Pancreas (tissue), 10 donors: ENCODE data around the gene DENND1A. TPM values are rescaled to one million over a fixed set of nuclear protein-coding genes. Genes with fewer than 3 reads are reported as not detected.
"Not testable (repeated sequence)": the region's sequence is repeated elsewhere in the genome, so short reads cannot be mapped to it uniquely, and the experiment has no call there.

ENCODE experiments used
- ATAC-seq, 4 donors: fragments of 200-7000 bp; cut with Tn5 transposase; one replicate each; pipeline versions ENCODE4 v1.8.0 to v1.9.1; 2020; ENCODE audit warnings: mild to moderate bottlenecking in 4 of 4, moderate library complexity in 4 of 4
- DNase-seq, 6 donors: peaks; one replicate each; pipeline ENCODE4 v3.0.0-alpha.2; 2020
- FAIRE-seq: peaks from 2 replicates; lab custom pipeline; 2012; peaks lifted over from hg19 to GRCh38; lab: Jason Lieb, UNC
- H3K27ac ChIP-seq, 4 donors: fragments of 200-600 bp; sonication (generic); 1 replicate in 3 of 4; 2 replicates in 1 of 4; pipeline versions ENCODE4 v1.5.0 to v1.8.0; 2020
- H3K27me3 ChIP-seq, 4 donors: fragments of 200-600 bp; one replicate each; pipeline ENCODE4 v1.8.0; 2021
- H3K36me3 ChIP-seq, 3 donors: fragments of 200-600 bp; sonication (generic) in 1 of 3; one replicate each; pipeline versions ENCODE4 v1.5.0 to v1.8.0; 2020 to 2021
- H3K4me1 ChIP-seq, 3 donors: fragments of 200-600 bp; one replicate each; pipeline ENCODE4 v1.8.0; 2021
- H3K4me3 ChIP-seq, 4 donors: fragments of 200-600 bp; sonication (generic) in 2 of 4; one replicate each; pipeline versions ENCODE4 v1.5.0 to v1.8.0; 2020 to 2021
- H3K9me3 ChIP-seq, 4 donors: fragments of 200-600 bp; one replicate each; pipeline ENCODE4 v1.8.0; 2021
- WGBS, 2 donors: extraction: QIAGEN DNeasy Blood & Tissue Kit; methylation state at CpG; one replicate each; pipeline ENCODE4 v1.1.7; 2013; 5-methylcytosine and 5-hydroxymethylcytosine counted together
- intact Hi-C, 3 donors: fragments of 100-400 bp; cut with DNase I; formaldehyde crosslinking; loops; one replicate each; pipeline versions ENCODE4 v1.11.1 to v1.14.2; 2022
- polyA plus RNA-seq, 2 donors: library from polyadenylated mRNA; stranded (reverse); fragments of 200-250 nt; gene quantifications; one replicate each; pipeline ENCODE4 v1.2.3, GENCODE V29; 2013
- total RNA-seq, 6 donors: library from RNA; stranded (reverse); fragmentation: NEBNext Ultra II Directional in 4 of 6; extraction: Animal tissue kit (Norgen Biotek cat#: 25700) in 4 of 6; gene quantifications; one replicate each; pipeline versions ENCODE4 v1.2.1 to v1.2.4, GENCODE V29; 2021 to 2023
- TF ChIP-seq, protein P1 (sequence below), 4 donors: fragments of 200-600 bp; sonication (generic) in 3 of 4; IDR thresholded peaks; one replicate each; pipeline versions ENCODE4 v1.5.0 to v1.8.0; 2021; ENCODE audit warnings: antibody characterized with exemption in 4 of 4
- donor health status: healthy with polysubstance abuse.
- donor health status: DM: no; HTN: no; CAD: no; lungs with moderate emphysema.
- donor health status: DM: no; HTN: no; CAD: no.
- donor health status: control.
- donor health status: control.
- donor health status: Bipolar disorder and iron deficiency.
- donor health status: DM: yes; HTN: yes; CAD: no.
- donor health status: DM: no; HTN: no; CAD: no.
- donor health status: DM: no; HTN: no; CAD: no.
- donor health status: DM: yes; HTN: yes; CAD: no.

DENND1A gene
- total and polyA plus RNA-seq, 8 donors: 4.5 to 8.3 (median 5.6) TPM

DNA sequence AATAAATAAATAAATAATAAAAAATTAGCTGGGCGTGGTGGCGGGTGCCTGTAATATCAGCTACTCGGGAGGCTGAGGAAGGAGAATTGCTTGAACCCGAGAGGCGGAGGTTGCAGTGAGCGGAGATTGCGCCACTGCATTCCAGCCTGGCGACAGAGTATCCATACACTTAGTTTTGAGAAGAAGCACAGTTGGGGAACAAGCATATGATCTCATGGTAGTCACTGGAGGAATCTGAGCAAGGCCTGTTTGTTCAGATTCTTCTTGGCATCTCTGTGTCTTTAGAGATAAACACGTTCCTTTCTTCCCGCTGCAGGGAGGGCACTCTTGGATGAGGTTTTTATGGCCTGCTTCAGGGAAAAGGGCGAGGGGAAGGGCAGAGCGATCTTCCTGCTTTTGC is 15.6 kb upstream of the DENND1A start:
- FAIRE-seq: no peak
- Histone ChIP-seq H3K4me3 (no peak overlapping the region), H3K4me1 (no peaks in the 10 kb centered on the region), H3K27me3 (no peaks in the 10 kb centered on the region), H3K9me3 (no peaks in the 10 kb centered on the region), H3K27ac (no peak overlapping the region), H3K36me3 (no peaks in the 10 kb centered on the region)
- TF ChIP-seq, protein P1, sequence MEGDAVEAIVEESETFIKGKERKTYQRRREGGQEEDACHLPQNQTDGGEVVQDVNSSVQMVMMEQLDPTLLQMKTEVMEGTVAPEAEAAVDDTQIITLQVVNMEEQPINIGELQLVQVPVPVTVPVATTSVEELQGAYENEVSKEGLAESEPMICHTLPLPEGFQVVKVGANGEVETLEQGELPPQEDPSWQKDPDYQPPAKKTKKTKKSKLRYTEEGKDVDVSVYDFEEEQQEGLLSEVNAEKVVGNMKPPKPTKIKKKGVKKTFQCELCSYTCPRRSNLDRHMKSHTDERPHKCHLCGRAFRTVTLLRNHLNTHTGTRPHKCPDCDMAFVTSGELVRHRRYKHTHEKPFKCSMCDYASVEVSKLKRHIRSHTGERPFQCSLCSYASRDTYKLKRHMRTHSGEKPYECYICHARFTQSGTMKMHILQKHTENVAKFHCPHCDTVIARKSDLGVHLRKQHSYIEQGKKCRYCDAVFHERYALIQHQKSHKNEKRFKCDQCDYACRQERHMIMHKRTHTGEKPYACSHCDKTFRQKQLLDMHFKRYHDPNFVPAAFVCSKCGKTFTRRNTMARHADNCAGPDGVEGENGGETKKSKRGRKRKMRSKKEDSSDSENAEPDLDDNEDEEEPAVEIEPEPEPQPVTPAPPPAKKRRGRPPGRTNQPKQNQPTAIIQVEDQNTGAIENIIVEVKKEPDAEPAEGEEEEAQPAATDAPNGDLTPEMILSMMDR (IDR thresholded peaks at IDR 0.05): no peak
- ATAC-seq: no peak
- WGBS, 2 donors: 88 to 91% methylated on average over 12 of the region's 12 CpGs
- DNase-seq: no peak
- intact Hi-C loops: no loop called here

DNA sequence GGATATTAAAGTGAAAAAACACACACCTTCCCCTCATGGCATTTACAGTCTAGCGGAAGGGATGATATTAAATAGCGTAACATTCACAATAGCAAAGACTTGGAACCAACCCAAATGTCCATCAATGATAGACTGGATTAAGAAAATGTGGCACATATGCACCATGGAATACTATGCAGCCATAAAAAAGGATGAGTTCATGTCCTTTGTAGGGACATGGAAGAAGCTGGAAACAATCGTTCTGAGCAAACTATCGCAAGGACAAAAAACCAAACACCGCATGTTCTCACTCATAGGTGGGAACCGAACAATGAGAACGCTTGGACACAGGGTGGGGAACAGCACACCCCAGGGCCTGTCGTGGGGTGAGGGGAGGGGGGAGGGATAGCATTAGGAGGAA is 14.5 kb upstream of the DENND1A start:
- H3K27ac ChIP-seq, intact Hi-C loops, DNase-seq, H3K4me3 ChIP-seq, ATAC-seq, H3K9me3 ChIP-seq, FAIRE-seq, H3K27me3 ChIP-seq, H3K36me3 ChIP-seq, H3K4me1 ChIP-seq: not testable (repeated sequence)
- WGBS, 2 donors: 92 to 94% methylated on average over 8 of the region's 8 CpGs

DNA sequence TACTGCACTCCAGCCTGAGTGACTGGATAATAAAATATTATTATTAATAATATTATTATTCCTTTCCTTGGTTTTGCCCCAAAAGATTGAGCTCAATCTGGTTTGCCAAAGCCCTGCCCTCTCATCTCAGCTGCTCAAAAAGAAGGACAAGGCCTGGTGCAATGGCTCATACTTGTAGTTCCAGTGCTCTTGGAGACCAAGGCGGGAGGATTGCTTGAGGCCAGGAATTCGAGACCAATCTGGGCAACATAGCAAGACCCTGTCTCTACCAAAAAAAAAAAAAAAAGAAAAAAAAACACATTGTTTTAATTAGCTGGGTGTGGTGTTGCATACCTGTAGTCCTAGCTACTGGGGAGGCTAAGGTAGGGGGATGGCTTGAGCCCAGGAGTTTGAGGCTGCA is 13.7 kb upstream of the DENND1A start:
- TF ChIP-seq, protein P1 (IDR thresholded peaks at IDR 0.05): no peak
- no peaks in the 10 kb centered on the region for H3K9me3 ChIP-seq
- DNase-seq (no peak), FAIRE-seq (no peak), ATAC-seq (no peak)
- 60 to 74% methylated on average over 2 of the region's 2 CpGs for WGBS, 2 donors
- no peak overlapping the region for H3K4me3 ChIP-seq
- H3K4me1 ChIP-seq: no peaks in the 10 kb centered on the region
- H3K27me3 ChIP-seq: no peaks in the 10 kb centered on the region
- H3K36me3 ChIP-seq: no peaks in the 10 kb centered on the region
- intact Hi-C loops: no loop called here
- no peak overlapping the region for H3K27ac ChIP-seq

DNA sequence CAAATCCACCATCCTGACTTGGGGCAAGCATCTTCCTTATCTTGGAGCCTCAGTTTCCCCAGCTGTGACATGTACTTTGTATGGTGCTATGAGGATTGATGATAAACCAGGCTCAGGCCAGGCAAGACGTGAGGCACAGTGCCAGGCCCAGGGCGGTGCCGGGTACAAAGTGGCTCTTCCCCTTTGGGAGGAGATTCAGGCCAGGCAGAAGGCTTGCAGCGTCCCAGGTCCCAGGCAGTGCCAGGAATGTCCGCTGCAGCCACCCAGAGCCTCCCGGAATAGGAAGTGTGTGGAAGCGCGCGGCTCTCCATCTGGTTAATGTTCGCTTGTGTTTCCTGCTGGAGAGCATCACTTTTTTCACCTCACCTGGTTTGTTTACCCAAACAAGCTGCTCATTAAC is 12.6 kb upstream of the DENND1A start:
- 68 to 69% methylated on average over 10 of the region's 10 CpGs for WGBS, 2 donors
- no peaks in the 10 kb centered on the region for H3K4me1 ChIP-seq
- peak in 3 of 4 donors; percentile 38 to 63 (median 45) for ATAC-seq
- intact Hi-C loops: no loop called here
- TF ChIP-seq, protein P1 (IDR thresholded peaks at IDR 0.05): no peak
- no peak overlapping the region for H3K27ac ChIP-seq
- no peak for FAIRE-seq
- no peaks in the 10 kb centered on the region for H3K9me3 ChIP-seq
- H3K4me3 ChIP-seq: no peak overlapping the region
- peak in 3 of 6 donors; percentile 13 to 54 (median 27) for DNase-seq
- no peaks in the 10 kb centered on the region for H3K27me3 ChIP-seq
- H3K36me3 ChIP-seq: no peaks in the 10 kb centered on the region

DNA sequence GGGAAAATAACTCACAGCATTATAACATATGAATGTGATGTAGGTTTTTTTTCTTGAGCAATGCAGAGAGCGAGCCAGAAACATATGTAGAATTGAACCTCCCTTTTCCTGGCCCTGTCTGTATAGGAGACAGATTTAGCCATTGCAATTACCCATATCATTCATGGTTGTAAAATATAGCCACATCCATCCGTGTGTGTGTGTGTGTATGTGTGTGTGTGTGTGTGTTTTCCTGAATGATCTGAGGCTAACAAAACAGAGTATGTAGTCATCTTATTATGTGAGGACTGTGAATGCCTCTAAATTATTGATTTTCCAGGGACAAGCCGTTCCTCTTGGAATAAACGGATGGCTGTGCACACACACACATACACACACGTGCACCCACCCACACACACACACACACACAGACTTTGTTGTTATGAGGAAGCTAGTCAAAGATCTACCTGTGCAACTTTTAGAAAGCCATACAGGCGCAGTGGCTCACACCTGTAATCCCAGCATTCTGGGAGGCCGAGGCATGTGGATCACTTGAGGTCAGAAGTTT is 11.7 kb upstream of the DENND1A start:
- DNase-seq: no peak
- Histone ChIP-seq H3K27me3 (no peaks in the 10 kb centered on the region), H3K9me3 (no peaks in the 10 kb centered on the region), H3K4me3 (no peak overlapping the region), H3K4me1 (no peaks in the 10 kb centered on the region), H3K27ac (no peak overlapping the region), H3K36me3 (no peaks in the 10 kb centered on the region)
- TF ChIP-seq, protein P1 (IDR thresholded peaks at IDR 0.05): no peak
- 45 to 52% methylated on average over 7 of the region's 7 CpGs for WGBS, 2 donors
- intact Hi-C loops: no loop called here
- no peak for ATAC-seq
- no peak for FAIRE-seq
